ENCODE measurements around the gene FHL2.

Gene FHL2

DNA sequence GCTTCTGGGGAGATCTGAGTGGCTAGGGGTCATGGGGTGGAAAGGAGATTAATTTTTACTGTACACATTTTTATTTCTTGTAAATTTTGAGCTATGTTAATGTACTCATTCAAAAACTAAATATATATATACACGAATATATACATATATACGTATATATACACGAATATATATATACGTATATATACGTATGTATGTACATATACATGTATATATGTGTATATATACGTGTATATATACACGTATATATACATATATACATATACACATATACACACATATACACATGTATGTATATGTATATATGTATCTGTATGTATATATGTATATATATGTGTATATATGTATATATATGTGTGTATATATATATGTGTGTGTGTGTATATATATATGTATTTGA is 3.0 kb upstream of the FHL2 start:
- Histone ChIP-seq H3K36me3 (ENCODE audit: control insufficient read depth, insufficient read depth, low read length) (no peaks in the 10 kb centered on the region), H3K27me3 (replicated peaks; ENCODE audit: control insufficient read depth, insufficient read depth, low read length) (no peaks in the 10 kb centered on the region; the same call in none of the 2 replicates), H3K4me3 (replicated peaks; ENCODE audit: low read depth, low read length) (no peak overlapping the region)
- TF ChIP-seq, protein P1, sequence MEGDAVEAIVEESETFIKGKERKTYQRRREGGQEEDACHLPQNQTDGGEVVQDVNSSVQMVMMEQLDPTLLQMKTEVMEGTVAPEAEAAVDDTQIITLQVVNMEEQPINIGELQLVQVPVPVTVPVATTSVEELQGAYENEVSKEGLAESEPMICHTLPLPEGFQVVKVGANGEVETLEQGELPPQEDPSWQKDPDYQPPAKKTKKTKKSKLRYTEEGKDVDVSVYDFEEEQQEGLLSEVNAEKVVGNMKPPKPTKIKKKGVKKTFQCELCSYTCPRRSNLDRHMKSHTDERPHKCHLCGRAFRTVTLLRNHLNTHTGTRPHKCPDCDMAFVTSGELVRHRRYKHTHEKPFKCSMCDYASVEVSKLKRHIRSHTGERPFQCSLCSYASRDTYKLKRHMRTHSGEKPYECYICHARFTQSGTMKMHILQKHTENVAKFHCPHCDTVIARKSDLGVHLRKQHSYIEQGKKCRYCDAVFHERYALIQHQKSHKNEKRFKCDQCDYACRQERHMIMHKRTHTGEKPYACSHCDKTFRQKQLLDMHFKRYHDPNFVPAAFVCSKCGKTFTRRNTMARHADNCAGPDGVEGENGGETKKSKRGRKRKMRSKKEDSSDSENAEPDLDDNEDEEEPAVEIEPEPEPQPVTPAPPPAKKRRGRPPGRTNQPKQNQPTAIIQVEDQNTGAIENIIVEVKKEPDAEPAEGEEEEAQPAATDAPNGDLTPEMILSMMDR (IDR thresholded peaks at IDR 0.05; ENCODE audit: insufficient read depth, low read length, poor library complexity, severe bottlenecking) = no peak
- no peak for DNase-seq (ENCODE audit: extremely low read depth, insufficient read length)

DNA sequence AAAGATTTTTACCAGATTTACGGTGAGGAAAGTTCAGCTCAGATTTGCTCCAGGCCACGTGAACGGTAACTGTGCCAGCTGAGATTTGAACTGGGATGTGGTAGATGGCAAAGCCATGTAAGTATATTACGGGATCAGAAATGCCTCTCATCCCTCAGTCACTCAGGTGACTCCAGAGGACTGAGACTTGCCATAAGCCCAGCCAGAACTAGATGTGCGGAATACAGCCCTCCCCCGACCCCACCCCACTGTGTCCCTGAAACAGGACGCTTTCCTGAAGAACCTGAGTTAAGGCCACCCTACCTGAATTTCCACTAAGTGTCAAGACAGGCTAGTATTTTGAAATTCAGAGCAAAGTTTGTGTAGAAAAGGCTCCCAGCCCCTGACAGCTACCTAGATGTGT is 1.3 kb upstream of the FHL2 start:
- Histone ChIP-seq H3K36me3 (ENCODE audit: control insufficient read depth, insufficient read depth, low read length) (no peaks in the 10 kb centered on the region), H3K4me3 (replicated peaks; ENCODE audit: low read depth, low read length) (no peak overlapping the region), H3K27me3 (replicated peaks; ENCODE audit: control insufficient read depth, insufficient read depth, low read length) (no peaks in the 10 kb centered on the region; the same call in 1 of the 2 replicates)
- TF ChIP-seq, protein P1 (IDR thresholded peaks at IDR 0.05; ENCODE audit: insufficient read depth, low read length, poor library complexity, severe bottlenecking) = no peak
- no peak for DNase-seq (ENCODE audit: extremely low read depth, insufficient read length)

GRCh38 chr2:105399207-105399861 is 483 bp upstream of the FHL2 start:
- Histone ChIP-seq H3K36me3 (ENCODE audit: control insufficient read depth, insufficient read depth, low read length) (no peaks in the 10 kb centered on the region), H3K4me3 (replicated peaks; ENCODE audit: low read depth, low read length) (no peak overlapping the region), H3K27me3 (replicated peaks; ENCODE audit: control insufficient read depth, insufficient read depth, low read length) (no peaks in the 10 kb centered on the region; the same call in 1 of the 2 replicates)
- TF ChIP-seq, protein P1 (IDR thresholded peaks at IDR 0.05; ENCODE audit: insufficient read depth, low read length, poor library complexity, severe bottlenecking) = no peak
- no peak for DNase-seq (ENCODE audit: extremely low read depth, insufficient read length)

GRCh38 chr2:105397953-105398335 is 907 bp downstream of the FHL2 start:
- H3K36me3 ChIP-seq (ENCODE audit: control insufficient read depth, insufficient read depth, low read length) = no peaks in the 10 kb centered on the region
- no peaks in the 10 kb centered on the region; the same call in 1 of the 2 replicates for H3K27me3 ChIP-seq (replicated peaks; ENCODE audit: control insufficient read depth, insufficient read depth, low read length)
- TF ChIP-seq, protein P1 (IDR thresholded peaks at IDR 0.05; ENCODE audit: insufficient read depth, low read length, poor library complexity, severe bottlenecking) = no peak
- DNase-seq (ENCODE audit: extremely low read depth, insufficient read length) = no peak
- no peak overlapping the region for H3K4me3 ChIP-seq (replicated peaks; ENCODE audit: low read depth, low read length)

- TF ChIP-seq, protein P1 (IDR thresholded peaks at IDR 0.05; ENCODE audit: insufficient read depth, low read length, poor library complexity, severe bottlenecking) = no peak
- no peak overlapping the region for H3K4me3 ChIP-seq (replicated peaks; ENCODE audit: low read depth, low read length)
- H3K36me3 ChIP-seq (ENCODE audit: control insufficient read depth, insufficient read depth, low read length) = no peaks in the 10 kb centered on the region
- no peaks in the 10 kb centered on the region; the same call in 1 of the 2 replicates for H3K27me3 ChIP-seq (replicated peaks; ENCODE audit: control insufficient read depth, insufficient read depth, low read length)
- no peak for DNase-seq (ENCODE audit: extremely low read depth, insufficient read length)
Measured at GRCh38 chr2:105397025-105397722, 1.7 kb downstream of the FHL2 start.
